Fibroblast of skin of left biceps (primary cell): Measurements from ENCODE around the gene ZNF77.
"Not testable (repeated sequence)": the region's sequence is repeated elsewhere in the genome, so short reads cannot be mapped to it uniquely, and the experiment has no call there.

ENCODE experiments used
- DNase-seq, 2 experiments: peaks; one replicate each; pipeline ENCODE4 v3.0.0-alpha.2; 2013; ENCODE audit warnings: low read depth in 2 of 2

ZNF77 gene

GRCh38 chr19:2970201-2970835, 25.5 kb upstream of the ZNF77 start:
- no peak for DNase-seq

- no peak for DNase-seq
These were observed 24.3 kb upstream of the ZNF77 start for GRCh38 chr19:2969104-2969504.

GRCh38 chr19:2967972-2968371, 23.2 kb upstream of the ZNF77 start:
- no peak for DNase-seq

- DNase-seq = no peak
These were observed 20.1 kb upstream of the ZNF77 start for GRCh38 chr19:2964874-2965273.

GRCh38 chr19:2963631-2964030, 18.9 kb upstream of the ZNF77 start:
- not testable (repeated sequence) for DNase-seq

- no peak for DNase-seq
These were observed 18.4 kb upstream of the ZNF77 start for GRCh38 chr19:2963122-2963521.

- peak; percentile 67 to 77 for DNase-seq
These were observed 17.4 kb upstream of the ZNF77 start for GRCh38 chr19:2962018-2962670.

GRCh38 chr19:2960120-2960519, 15.3 kb upstream of the ZNF77 start:
- no peak for DNase-seq

- DNase-seq = no peak
These were observed 12.4 kb upstream of the ZNF77 start for GRCh38 chr19:2957160-2957559.

GRCh38 chr19:2952953-2953481, 8.2 kb upstream of the ZNF77 start:
- no peak for DNase-seq

GRCh38 chr19:2950286-2951124, 5.7 kb upstream of the ZNF77 start:
- peak; percentile 98 for DNase-seq

GRCh38 chr19:2949939-2950285, 5.1 kb upstream of the ZNF77 start:
- no peak for DNase-seq

- no peak for DNase-seq
These were observed 909 bp upstream of the ZNF77 start for GRCh38 chr19:2945575-2946184.

GRCh38 chr19:2944403-2944774, 382 bp downstream of the ZNF77 start:
- no peak for DNase-seq

GRCh38 chr19:2942928-2943640, 1.7 kb downstream of the ZNF77 start:
- DNase-seq = no peak

- DNase-seq = not testable (repeated sequence)
These were observed 8.9 kb downstream of the ZNF77 start for GRCh38 chr19:2935863-2936262.

GRCh38 chr19:2933490-2933910, 11.3 kb downstream of the ZNF77 start:
- no peak for DNase-seq

- no peak for DNase-seq
These were observed 17.7 kb downstream of the ZNF77 start for GRCh38 chr19:2927032-2927430.

GRCh38 chr19:2926341-2927031, 18.3 kb downstream of the ZNF77 start:
- DNase-seq = no peak

GRCh38 chr19:2923510-2923909, 21.3 kb downstream of the ZNF77 start:
- no peak for DNase-seq

GRCh38 chr19:2922987-2923386, 21.8 kb downstream of the ZNF77 start:
- DNase-seq = no peak
